ENCODE data around the gene RALGPS1. TPM values are rescaled to one million over a fixed set of nuclear protein-coding genes. Genes with fewer than 3 reads are reported as not detected.

RALGPS1 gene
- total and polyA plus RNA-seq, 7 donors, result 3.9 to 7.7 (median 5.4) TPM

DNA sequence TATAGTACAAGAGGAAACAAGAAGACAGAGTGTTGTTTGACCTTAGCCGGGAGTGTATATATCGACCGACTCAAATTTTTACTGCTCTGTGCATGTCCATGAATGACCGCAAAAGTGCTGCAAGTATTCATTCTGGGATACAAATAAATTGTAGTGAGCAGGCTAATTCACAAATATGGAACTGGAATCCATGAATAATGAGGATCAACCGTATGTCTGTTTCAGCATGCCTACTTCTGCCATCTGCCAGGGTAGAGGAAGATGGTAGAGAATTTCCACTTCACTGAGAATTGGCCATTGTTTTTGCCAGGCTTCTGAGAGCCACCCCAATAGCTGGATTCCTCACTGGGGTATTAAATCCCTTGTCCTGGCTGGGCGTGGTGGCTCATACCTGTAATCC lies 8.5 kb upstream of the RALGPS1 start:
- H3K27ac ChIP-seq, result no peak overlapping the region
- no peaks in the 10 kb centered on the region for H3K9me3 ChIP-seq
- intact Hi-C loops (cut with DNase I), result no loop called here
- no peaks in the 10 kb centered on the region for H3K27me3 ChIP-seq (ENCODE audit: insufficient read depth in 3 of 3, low read length in 2 of 3)
- 49 to 56% (median 53%) methylated on average over 6 of the region's 6 CpGs for WGBS, 3 donors
- TF ChIP-seq, protein P1, sequence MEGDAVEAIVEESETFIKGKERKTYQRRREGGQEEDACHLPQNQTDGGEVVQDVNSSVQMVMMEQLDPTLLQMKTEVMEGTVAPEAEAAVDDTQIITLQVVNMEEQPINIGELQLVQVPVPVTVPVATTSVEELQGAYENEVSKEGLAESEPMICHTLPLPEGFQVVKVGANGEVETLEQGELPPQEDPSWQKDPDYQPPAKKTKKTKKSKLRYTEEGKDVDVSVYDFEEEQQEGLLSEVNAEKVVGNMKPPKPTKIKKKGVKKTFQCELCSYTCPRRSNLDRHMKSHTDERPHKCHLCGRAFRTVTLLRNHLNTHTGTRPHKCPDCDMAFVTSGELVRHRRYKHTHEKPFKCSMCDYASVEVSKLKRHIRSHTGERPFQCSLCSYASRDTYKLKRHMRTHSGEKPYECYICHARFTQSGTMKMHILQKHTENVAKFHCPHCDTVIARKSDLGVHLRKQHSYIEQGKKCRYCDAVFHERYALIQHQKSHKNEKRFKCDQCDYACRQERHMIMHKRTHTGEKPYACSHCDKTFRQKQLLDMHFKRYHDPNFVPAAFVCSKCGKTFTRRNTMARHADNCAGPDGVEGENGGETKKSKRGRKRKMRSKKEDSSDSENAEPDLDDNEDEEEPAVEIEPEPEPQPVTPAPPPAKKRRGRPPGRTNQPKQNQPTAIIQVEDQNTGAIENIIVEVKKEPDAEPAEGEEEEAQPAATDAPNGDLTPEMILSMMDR (IDR thresholded peaks at IDR 0.05), result no peak
- H3K4me3 ChIP-seq, result no peak overlapping the region
- H3K36me3 ChIP-seq (ENCODE audit: insufficient read depth in 1 of 2, low read depth in 1 of 2), result no peaks in the 10 kb centered on the region
- ATAC-seq (no peak), DNase-seq (no peak)
- H3K4me1 ChIP-seq, result no peaks in the 10 kb centered on the region

DNA sequence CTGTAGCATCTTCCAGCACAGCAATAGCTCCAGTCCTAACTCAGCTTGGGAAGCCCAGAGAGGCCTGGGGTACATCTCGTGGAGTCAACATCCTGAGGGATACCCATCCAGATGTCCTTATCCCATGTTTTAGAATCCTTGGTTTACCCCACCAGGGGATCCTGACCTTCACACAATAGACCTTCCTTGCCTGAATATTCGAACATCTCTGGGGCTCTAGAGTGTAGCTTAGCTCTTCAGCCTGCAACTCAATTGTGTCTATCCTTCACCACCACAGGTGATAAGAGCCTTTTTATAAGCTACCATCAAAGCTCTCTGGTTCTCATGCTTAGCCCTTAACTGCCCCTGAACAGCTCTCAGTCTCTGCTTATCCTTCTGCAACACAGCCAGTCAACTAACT lies 7.5 kb upstream of the RALGPS1 start:
- H3K4me1 ChIP-seq, result no peaks in the 10 kb centered on the region
- H3K27ac ChIP-seq, result no peak overlapping the region

DNA sequence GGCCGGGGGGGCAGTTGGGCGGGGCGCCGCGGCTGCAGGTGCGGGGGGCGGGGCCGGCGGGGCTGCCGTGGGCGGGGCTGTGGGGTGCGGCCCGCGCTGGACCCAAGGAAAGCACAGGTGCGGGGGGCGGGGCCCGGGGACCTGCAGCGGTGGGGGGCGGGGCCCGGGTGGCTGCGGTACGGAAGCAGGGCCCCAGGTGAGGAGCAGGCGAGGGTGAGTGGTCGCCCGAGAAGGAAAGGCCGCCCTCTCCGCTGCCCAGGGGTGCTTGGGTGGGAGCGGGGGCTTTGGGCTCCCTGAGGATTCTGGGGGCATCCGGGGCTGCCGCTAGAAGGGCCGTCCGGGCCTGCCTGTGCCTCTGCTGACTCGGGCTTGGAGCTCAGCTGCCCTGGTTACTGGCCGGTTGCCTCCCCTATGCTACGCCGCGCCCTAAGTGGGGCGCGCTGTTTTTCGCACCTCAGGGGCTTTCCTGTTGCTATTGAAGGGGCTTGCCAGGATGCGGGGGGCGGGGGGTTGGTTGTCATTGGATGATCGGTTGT lies 767 bp downstream of the RALGPS1 start:
- no peaks in the 10 kb centered on the region for H3K27me3 ChIP-seq (ENCODE audit: insufficient read depth in 3 of 3, low read length in 2 of 3)
- peak overlapping the region; percentile 68 for H3K4me3 ChIP-seq
- H3K4me1 ChIP-seq, result peaks cover 3% of the 10 kb centered on the region
- H3K27ac ChIP-seq, result no peak overlapping the region
- no peaks in the 10 kb centered on the region for H3K36me3 ChIP-seq (ENCODE audit: insufficient read depth in 1 of 2, low read depth in 1 of 2)
- no peaks in the 10 kb centered on the region for H3K9me3 ChIP-seq
- 12 to 26% (median 16%) methylated on average over 20 to 40 of the region's 43 CpGs for WGBS, 3 donors
- DNase-seq (peak; percentile 21 to 57), ATAC-seq (no peak)
- intact Hi-C loops (cut with DNase I), result no loop called here
- TF ChIP-seq, protein P1 (IDR thresholded peaks at IDR 0.05), result no peak

More for the DNA sequence above, 7.5 kb upstream of the RALGPS1 start:
- no peak overlapping the region for H3K4me3 ChIP-seq
- DNase-seq, result no peak
- no peak for ATAC-seq
- WGBS, 3 donors, result 63 to 78% (median 68%) methylated on average over 2 of the region's 2 CpGs
- intact Hi-C loops (cut with DNase I), result no loop called here
- TF ChIP-seq, protein P1 (IDR thresholded peaks at IDR 0.05), result no peak
- no peaks in the 10 kb centered on the region for H3K27me3 ChIP-seq (ENCODE audit: insufficient read depth in 3 of 3, low read length in 2 of 3)
- no peaks in the 10 kb centered on the region for H3K9me3 ChIP-seq
- H3K36me3 ChIP-seq (ENCODE audit: insufficient read depth in 1 of 2, low read depth in 1 of 2), result no peaks in the 10 kb centered on the region

DNA sequence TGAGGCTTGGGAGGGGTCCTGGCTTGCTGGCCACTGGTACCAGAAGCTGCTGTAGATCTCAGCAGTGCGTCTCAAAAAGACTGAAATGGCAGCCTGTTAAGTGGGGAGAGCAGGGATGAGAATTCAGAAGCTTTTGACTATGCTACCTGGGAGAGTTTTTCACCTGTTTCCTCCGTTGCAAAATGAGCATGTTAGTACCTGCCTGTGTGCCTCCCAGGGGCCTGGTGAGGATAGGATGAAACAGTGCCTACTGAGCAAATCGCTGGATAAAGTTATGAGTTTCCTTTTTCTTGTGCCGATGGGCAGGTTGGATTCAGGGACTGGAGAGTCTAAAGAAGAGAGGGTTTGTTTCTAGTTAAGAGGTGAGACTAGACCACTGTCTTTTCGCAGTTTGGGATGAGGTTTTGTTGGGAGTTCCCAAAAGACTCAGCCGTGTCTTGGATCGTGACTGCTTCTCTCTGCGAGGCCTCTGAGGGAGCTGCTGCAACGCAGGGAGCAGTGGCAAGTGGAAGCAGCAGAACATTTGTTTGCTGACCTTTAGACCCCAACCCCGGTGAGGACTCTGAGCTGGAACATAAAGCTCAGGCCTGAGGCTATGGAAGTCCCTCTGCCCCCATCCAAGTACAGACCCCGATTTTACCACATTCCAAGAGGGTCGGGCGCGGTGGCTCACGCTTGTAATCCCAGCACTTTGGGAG lies 1.4 kb downstream of the RALGPS1 start:
- no peak for ATAC-seq
- Histone ChIP-seq H3K9me3 (no peaks in the 10 kb centered on the region), H3K4me3 (peak overlapping the region; percentile 68), H3K4me1 (peaks cover 3% of the 10 kb centered on the region), H3K27me3 (ENCODE audit: insufficient read depth in 3 of 3, low read length in 2 of 3) (no peaks in the 10 kb centered on the region), H3K27ac (no peak overlapping the region), H3K36me3 (ENCODE audit: insufficient read depth in 1 of 2, low read depth in 1 of 2) (no peaks in the 10 kb centered on the region)
- DNase-seq, result no peak
- 82 to 85% (median 84%) methylated on average over 15 of the region's 15 CpGs for WGBS, 3 donors
- TF ChIP-seq, protein P1 (IDR thresholded peaks at IDR 0.05), result no peak
- intact Hi-C loops (cut with DNase I), result no loop called here
